NCI-H345 (cell line): ENCODE data around the gene MTO1.
A peak's percentile ranks its signal among the peaks of the same experiment; 100 is the strongest.
"Not testable (repeated sequence)": the region's sequence is repeated elsewhere in the genome, so short reads cannot be mapped to it uniquely, and the experiment has no call there.

Source experiments
- DNase-seq: peaks from one replicate; lab custom pipeline; 2025; lab: John Stamatoyannopoulos, UW

The MTO1 gene

GRCh38 chr6:73461537-73462350, at the start of gene MTO1:
Gene MTO1, plus strand, starts transcription at chr6:73461737. Its CDS starts 118 bp downstream, at chr6:73461855.
- peak; percentile 88 for DNase-seq

GRCh38 chr6:73413102-73413501, 48.4 kb upstream of the MTO1 start:
- DNase-seq, result no peak

GRCh38 chr6:73418081-73418741, 43.3 kb upstream of the MTO1 start:
- DNase-seq, result no peak

GRCh38 chr6:73421534-73421933, 40.0 kb upstream of the MTO1 start:
- no peak for DNase-seq

GRCh38 chr6:73435236-73435635, 26.3 kb upstream of the MTO1 start:
- no peak for DNase-seq

- DNase-seq, result no peak
Measured at GRCh38 chr6:73443555-73443954, 18.0 kb upstream of the MTO1 start.

- DNase-seq, result peak; percentile 39
Measured at GRCh38 chr6:73451223-73452106, 10.1 kb upstream of the MTO1 start.

- DNase-seq, result no peak
Measured at GRCh38 chr6:73452107-73452461, 9.5 kb upstream of the MTO1 start, which contains the start of gene CGAS. Gene CGAS, minus strand, starts transcription at chr6:73452297. Its CDS starts 116 bp downstream, at chr6:73452181.

- no peak for DNase-seq
Measured at GRCh38 chr6:73455865-73456629, 5.5 kb upstream of the MTO1 start.

- DNase-seq, result not testable (repeated sequence)
Measured at GRCh38 chr6:73459474-73459873, 2.1 kb upstream of the MTO1 start.

GRCh38 chr6:73460056-73460455, 1.5 kb upstream of the MTO1 start:
- DNase-seq, result no peak

GRCh38 chr6:73471686-73472290, 10.3 kb downstream of the MTO1 start:
- DNase-seq, result no peak

GRCh38 chr6:73476723-73477122, 15.2 kb downstream of the MTO1 start:
- DNase-seq, result no peak

- DNase-seq, result no peak
Measured at GRCh38 chr6:73477407-73477806, 15.9 kb downstream of the MTO1 start.

GRCh38 chr6:73481969-73482368, 20.4 kb downstream of the MTO1 start:
- DNase-seq, result no peak

- no peak for DNase-seq
Measured at GRCh38 chr6:73484438-73484837, 22.9 kb downstream of the MTO1 start.

- no peak for DNase-seq
Measured at GRCh38 chr6:73487473-73487872, 25.9 kb downstream of the MTO1 start.

- DNase-seq, result no peak
Measured at GRCh38 chr6:73491377-73491776, 29.8 kb downstream of the MTO1 start.

- DNase-seq, result no peak
Measured at GRCh38 chr6:73497915-73498314, 36.4 kb downstream of the MTO1 start.

GRCh38 chr6:73503027-73503772, 41.7 kb downstream of the MTO1 start:
- no peak for DNase-seq

- no peak for DNase-seq
Measured at GRCh38 chr6:73504160-73504559, 42.6 kb downstream of the MTO1 start.
